Stimulated activated naive CD4-positive, alpha-beta T cell (primary cell): ENCODE results near the gene POLE.

Experiments used
- DNase-seq, 6 experiments: peaks; one replicate each; lab custom pipeline; 2025; lab: John Stamatoyannopoulos, UW

Gene POLE

DNA sequence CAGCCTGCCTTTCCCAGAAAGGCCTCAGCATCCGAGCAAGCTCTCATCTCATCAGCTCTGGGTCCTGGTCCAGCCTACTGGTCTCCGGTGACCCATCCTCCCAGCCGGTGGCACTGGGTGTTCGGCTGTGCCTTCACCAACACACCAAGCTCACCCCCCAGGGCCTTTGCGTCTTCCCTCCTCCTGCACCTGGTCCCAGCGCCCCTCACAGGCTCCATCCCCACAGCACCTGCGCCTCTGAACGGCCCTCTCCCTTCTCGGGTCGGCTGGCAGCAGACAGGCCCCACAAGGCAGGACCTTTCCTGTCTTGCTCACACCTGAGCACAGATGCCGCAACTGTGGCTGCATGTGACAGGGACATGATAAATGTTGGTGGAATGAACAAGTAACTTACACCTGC lies 55.5 kb downstream of the POLE start:
- no peak for DNase-seq

DNA sequence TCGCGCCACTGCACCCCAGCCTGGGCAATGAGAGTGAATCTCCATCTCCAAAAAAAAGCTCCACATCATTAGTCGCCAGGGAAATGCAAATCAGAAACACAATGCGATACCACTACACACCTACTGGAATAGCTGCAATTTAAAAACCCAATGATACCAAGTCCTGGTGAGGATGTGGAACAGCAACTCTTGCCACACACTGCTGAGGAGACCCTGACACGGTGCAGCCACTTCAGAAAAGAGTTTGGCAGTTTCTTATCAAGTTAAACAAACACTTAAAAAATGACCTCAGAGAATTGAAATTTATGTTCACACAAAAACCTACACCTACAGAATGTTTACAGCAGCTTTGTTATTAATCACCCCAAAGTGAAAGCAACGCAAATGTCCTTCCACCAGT lies 56.5 kb downstream of the POLE start:
- DNase-seq: no peak

DNA sequence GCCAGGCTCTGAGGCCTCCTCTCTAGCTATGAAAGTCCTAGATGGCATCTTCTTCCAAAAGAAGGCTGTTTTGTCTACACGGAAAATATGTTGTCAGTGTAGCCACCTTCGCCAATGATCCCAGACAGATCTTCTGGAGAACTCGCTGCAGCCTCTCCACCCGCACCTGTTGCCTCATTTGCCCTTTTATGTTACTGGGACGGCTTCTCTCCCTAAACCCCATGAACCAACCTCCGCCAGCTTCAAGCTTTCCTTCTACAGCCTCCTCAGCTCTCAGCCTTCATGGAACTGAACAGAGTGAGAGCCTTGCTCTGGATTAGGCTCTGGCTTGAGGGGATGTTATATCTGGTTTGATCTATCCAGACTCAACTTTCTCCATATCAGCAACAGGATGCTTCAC lies 57.8 kb downstream of the POLE start:
- DNase-seq: no peak

DNA sequence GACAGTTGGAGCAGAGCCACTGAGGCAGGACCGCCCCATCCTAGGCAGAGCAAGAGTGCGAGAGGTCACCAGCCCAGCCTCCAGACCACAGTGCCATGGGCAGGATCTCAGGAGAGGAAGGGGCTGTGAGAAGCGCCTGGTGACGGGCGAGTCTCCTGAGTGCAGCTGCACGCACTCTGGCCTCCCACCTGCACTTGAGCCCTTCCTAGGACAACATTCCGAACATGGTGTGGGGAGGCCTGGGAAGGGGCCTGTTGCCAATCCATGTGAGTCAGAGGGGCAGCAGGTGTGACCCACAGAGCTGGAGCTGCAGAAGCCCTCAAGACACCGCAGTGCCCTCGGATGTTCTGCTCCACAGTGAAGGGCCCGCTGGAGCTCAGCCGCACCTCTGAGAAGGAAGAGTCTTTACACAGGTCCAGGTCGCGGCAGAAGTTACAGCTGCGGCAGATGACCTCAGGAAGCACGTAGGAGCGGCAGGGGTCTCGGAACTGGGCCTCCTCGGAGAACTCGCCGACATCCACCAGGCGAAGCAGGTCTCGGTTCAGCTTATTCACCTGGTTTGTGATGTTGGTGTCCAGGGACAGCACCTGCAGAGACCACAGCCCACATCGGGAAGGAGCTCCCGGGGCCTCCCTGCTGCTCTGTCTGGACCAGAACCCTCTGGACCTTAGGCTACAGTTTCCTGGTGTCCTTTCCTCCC lies 61.3 kb downstream of the POLE start:
- no peak for DNase-seq

DNA sequence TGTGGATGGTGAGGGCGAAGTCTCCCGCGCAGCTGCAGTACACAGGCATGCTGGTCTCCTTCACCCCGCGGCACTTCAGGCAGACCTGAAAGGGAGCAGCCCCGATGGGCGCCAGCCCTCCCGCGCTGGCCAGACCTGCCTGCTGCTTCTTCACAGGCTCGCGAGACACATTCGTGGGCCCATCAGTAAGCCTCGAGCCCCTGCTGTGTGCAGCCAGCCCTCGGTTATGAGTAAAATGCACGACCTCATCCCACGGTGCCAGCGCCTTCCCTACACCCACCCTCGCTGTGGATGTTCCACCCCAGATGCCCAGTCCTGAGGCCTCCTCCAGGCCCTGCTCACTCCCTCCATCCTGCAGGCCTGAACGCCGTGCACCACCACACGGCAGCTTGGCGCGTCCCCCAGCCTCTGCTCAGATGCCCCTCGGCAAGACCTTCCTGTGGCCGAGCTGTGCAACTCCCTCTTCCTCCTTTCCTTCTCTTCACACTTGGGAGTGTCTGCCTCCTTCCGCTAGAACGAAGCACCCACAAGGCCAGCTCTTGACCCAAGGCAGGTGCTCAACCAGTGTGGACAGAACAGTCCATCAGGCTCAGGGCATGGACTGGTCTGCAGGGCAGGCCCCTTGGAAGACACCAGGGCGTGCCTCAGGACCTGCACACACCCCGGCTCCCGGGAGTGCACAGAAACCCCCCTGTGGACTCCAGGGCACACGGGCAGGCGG lies 62.1 kb downstream of the POLE start:
- no peak for DNase-seq

DNA sequence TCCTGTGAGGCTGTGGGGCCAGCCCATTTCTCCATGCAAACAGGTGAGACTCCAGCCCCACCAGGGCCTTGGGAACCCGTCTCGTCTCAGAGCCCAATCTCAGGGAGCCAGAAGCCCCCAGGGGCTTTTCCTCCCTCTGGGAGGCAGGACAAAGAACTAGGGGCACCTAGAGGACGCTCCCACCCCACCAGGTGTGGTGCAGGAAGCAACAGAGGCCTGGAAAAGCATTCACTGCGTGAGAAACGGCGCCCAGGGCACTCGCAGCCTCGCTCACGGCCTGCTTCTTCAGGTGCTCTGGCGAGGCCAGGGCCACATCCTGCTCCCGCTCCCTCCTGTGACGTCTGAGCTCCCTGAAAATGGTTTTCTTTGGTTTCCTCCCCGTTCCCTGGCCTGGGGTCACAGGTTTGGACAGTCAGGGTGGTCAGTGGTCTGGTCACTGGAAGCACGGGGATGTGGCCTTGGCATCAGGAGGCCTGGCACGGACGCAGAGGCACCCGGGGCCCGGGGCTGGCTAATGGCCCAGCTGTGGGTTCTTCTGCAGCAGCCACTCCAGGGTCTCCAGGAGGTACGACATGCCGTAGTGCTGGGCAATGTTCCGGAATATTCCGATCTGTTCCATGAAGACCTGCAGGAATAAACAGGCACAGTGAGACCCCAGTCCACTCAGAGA lies 62.8 kb downstream of the POLE start:
- DNase-seq: no peak

DNA sequence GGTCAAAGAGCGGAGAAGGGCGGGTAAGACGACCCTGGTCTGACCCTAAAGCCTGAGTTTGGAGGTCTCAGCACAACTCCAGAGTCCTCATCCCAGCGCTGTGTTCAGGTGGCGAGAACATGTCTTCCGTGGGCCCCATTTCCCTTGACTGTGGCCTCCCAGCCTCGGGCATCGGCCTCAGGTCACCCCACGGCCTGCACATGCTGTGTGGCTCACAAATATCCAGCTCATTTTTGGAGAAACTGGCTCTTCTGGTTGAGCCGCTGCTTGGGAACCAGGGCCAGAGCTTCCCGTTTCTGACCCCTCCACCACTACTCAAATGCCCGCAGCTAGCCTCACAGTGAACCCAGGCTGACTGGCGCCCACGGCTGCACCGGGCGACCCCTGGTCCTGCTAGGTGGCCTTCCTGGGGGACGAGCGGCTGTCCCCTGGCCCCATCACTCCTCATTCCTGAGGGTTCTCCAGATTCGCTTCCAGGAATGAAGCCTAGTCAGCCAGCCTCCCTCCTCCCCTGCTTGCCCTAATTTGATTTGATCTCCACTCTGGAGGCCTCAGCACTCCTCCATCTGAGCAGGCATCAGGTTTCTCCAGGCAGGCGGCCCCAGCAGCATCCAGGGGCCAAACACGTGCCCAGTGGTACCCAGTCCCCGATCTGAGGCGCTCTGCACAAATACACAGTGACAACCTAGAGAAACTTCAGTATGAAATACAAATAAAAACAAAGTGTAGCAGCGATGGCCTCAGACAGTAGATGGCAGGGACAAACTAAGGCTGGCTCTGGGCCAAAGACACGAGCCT lies 63.9 kb downstream of the POLE start:
- DNase-seq: no peak

DNA sequence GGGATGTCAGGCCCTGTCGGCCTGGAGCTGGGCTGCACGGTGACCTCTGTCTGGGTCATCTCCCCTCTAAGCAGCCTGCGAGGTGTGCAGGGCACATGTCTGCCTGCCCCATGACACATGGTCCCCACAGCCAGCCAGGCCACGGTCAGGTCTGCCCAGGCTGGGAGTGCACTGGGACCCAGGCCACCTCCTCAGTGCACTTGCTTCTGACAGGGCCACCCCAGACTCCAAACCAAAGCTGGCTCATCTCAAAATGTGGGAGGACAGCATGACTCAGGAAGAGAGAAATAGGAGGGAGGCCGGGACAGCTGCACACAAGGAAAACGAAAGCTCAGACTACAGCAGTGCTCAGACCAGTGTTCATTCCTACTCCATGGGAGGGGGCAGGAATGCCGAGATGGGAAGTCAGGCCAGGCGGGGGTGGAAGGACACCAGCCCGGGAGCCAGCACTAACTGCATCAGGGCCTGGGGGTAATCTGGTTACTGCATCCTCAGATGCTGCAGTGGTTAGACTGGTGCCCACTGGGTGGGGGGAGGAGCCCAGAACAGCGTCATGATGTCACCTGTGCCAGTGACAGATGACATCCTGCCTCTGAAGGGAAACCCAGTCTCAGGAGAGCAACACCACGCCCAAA lies 64.6 kb downstream of the POLE start:
- DNase-seq: no peak

DNA sequence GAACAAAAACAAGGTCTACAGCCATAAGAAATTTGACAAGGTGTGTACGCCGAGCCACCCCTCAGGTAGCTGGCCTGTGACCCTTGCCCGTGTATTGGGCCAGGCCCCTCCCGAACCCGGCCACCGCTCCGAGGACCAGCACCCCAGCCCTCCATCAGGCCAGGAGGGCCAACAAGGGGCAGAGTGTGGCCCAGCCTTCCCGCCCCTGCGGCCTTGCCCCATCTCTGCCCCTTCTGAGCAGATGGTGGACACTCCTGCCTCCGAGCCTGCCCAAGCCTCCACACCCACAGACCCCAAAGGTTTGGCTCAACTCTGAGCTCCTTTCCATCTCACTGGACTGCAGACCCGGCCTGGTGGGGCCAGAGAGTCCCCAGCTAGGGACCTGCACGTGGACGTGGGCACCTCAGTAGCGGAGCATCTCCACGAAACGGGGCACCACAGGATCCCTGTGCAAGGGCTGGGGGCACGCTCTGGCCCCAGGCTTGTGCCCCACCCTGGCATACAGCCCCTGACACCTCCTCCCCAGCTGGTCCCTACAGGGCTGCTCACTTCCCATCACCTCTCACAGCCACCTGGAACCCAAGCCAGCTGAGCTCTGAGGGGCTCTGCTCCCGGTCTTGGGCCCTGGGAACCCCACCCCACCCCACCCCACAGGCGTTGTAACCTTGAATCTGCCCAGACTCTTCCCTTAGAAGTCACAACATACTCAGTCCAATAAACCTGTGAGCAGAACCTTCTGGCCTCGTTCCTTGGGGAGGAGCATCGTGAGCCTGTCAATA lies 65.3 kb downstream of the POLE start:
- DNase-seq: no peak

DNA sequence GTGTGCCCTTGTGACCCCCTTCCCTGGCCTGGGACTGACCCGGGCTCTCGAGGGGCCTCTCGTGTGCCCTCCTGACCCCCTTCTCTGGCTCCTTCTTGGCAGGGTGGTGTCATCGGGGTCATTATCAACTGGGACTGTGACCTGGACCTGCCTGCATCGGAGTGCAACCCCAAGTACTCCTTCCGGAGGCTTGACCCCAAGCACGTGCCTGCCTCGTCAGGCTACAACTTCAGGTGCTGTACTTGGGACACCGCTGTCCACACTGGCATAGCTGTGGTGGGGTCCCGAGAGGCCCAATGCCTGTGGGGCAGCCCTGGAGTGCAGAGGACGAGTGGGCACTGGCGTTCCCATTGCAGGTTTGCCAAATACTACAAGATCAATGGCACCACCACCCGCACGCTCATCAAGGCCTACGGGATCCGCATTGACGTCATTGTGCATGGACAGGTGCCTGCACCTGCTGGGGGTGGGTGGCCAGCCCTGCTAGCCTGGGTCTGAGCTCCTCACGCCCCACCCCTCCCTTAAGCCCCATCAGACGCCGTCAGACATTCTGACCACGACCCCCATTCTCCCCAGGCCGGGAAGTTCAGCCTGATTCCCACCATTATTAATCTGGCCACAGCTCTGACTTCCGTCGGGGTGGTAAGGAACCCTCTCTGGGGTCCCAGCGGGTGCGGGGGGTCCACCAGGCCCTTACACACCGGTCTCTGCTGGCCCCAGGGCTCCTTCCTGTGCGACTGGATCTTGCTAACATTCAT lies 66.1 kb downstream of the POLE start:
- no peak for DNase-seq

DNA sequence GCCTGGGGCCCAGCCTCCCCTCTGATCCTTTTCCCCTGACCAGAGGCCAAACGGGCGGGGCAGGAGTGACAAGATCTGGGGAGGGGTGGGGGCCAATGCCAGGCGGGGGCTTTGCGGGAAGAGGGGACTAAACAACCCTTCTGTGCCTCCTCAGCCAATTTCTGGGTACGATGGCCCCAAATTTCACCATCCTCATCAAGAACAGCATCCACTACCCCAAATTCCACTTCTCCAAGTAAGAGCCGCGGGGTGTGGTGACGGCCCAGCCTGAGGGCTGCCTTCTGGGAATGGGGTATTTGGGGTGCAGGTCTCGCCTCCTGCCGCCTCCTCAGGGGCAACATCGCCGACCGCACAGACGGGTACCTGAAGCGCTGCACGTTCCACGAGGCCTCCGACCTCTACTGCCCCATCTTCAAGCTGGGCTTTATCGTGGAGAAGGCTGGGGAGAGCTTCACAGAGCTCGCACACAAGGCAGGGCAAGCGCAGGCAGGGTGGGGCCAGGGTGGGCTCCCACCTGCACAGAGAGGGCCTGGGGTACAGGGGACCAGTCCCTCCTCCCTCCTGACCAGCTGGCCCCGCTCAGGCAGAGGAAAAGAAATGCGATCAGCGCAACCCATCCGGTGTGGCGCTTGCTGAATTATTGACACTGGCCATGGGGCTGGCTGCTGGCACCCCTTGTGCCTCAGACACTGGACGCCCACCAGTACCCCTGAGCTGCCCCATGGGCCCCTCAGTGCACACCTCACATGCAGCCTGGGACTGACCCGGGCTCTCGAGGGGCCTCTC lies 66.8 kb downstream of the POLE start:
- no peak for DNase-seq

DNA sequence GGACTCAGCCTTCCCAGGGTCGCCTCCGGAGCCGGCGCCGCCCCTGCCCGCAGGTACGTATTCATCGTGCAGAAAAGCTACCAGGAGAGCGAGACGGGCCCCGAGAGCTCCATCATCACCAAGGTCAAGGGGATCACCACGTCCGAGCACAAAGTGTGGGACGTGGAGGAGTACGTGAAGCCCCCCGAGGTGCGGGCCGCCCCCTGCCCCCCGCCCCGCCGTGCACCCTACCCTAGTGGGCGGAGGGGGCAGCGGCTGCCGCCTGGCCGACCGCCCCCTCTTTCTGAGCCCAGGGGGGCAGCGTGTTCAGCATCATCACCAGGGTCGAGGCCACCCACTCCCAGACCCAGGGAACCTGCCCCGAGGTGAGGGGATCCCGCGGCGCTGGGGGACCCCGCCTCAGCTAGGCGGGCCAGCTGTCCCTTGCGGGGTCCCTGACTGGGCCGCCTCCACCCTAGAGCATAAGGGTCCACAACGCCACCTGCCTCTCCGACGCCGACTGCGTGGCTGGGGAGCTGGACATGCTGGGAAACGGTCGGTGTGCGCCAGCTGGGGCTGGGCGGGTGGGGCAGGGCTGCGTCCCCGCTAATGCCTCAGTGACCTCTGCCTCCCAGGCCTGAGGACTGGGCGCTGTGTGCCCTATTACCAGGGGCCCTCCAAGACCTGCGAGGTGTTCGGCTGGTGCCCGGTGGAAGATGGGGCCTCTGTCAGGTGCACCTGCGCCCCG lies 67.6 kb downstream of the POLE start:
- DNase-seq: no peak

DNA sequence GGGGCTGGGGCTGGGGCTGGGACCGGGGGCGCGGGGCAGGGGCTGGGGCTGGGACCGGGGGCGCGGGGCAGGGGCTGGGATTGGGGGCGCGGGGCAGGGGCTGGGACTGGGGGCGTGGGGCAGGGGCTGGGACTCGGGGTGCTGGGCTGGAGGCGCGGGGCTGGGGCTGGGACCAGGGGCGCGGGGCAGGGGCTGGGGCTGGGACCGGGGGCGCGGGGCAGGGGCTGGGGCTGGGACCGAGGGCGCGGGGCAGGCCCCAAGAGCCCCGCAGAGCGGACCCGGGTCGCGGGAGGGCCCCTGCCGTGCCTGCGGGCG lies 68.1 kb downstream of the POLE start:
- no peak for DNase-seq

DNA sequence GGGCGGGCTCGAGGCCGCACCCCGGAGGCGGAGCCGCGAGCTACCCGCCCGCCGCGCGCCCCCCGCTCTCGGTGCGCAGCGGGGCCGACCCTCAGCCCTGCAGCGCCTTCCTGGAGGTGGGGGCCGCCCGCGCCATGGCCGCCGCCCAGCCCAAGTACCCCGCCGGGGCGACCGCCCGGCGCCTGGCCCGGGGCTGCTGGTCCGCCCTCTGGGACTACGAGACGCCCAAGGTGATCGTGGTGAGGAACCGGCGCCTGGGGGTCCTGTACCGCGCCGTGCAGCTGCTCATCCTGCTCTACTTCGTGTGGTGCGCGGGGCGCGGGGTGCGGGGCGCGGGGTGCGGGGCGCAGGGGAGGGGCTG lies 68.5 kb downstream of the POLE start, which contains the start of gene P2RX2:
Gene P2RX2, plus strand, starts transcription at position 94 of the 361 bp plus-strand sequence. Its CDS starts 41 bp downstream, at position 135.
- DNase-seq: no peak

DNA sequence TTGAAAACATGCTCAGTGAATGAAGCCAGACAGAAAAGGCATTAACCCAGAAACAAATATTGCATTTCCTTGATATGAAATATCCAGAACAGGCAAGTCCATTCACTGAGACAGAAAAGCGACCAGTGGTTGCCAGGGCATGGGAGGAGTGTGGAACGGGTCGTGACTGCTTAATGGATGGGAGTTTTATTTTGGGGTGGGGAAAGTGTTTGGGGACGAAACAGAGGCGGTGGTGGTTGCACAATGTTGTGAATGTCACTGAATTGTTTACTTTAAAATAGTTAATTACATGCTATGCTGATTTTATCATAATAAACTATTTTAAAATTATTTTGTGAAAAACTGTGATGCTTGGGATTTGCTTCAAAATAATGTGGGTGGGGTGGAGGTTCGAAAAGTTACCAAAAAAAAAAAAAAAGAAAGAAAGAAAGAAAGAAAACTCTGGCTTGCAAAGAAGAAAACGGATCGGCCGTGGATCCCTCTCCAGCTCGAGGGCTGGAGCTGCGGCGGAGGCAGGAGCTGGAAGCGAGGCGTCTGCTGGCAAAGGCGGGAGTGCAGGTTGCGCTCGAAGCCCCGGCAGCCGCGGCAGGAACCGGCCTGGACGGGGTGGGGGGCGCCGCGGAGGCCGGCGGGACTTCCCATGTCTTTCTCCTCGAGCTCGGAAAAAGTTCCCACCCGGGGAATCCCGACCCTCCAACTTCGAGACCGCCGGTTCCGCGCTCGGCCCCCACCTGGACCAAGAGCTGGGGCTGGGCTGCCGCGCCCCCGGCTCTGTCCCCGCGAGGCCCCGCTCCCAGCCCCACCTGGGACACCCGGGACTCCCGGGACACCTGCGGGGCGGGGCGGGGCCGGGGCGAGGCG lies 69.1 kb downstream of the POLE start:
- DNase-seq: no peak

DNA sequence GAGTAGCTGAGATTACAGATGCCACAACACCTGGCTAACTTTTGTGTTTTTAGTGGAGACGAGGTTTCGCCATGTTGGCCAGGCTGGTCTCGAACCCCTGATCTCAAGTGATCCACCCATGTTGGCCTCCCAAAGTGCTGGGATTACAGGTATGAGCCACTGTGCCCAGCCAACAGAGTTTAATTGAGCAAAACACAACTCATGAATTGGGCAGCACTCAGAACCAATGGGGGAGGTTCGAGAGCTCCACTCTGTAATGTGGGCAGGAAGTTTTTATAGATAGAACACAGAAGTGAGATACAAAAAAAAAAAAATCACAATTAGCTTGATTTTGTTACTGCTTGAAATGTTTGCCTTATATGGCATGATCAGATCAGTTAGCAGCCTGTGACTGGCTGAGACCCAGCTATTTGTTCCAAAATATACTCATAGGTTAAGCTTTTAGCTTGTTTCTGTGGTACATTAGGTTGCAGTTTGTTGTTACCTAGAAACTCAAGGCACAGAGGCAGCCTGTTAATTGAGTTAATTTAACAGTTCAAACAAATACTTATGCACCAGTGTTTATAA lies 69.9 kb downstream of the POLE start:
- DNase-seq: no peak

DNA sequence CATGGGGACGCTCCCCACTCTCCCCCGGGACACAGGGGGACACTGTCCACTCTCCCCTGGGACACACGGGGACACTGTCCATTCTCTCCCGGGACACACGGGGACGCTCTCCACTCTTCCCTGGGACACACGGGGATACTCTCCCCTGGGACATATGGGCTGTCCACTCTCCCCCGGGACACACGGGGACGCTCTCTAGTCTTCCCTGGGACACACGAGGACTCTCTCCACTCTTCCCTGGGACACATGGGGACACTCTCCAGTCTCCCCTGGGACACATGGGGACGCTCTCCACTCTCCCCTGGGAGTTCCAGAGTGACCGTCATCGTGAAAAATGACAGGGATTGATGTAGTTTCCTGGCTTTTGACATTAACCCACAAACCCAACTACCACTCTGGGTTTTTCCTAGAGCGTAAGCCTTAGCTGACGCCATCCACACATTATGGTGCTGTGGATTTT lies 71.5 kb downstream of the POLE start:
- no peak for DNase-seq
